Psoas muscle (tissue), 8 donors: ENCODE data around the gene GDI2. TPM values are rescaled to one million over a fixed set of nuclear protein-coding genes. Genes with fewer than 3 reads are reported as not detected.
"Not testable (repeated sequence)": the region's sequence is repeated elsewhere in the genome, so short reads cannot be mapped to it uniquely, and the experiment has no call there.

ENCODE experiments used
- ATAC-seq, 4 donors: fragments of 200-7000 bp; cut with Tn5 transposase; one replicate each; pipeline ENCODE4 v1.9.1; 2020; ENCODE audit warnings: moderate library complexity in 3 of 4, mild to moderate bottlenecking in 2 of 4
- DNase-seq, 2 donors: peaks; one replicate each; pipeline ENCODE4 v3.0.0-alpha.2; 2020
- H3K27ac ChIP-seq: fragments of 200-600 bp; one replicate; pipeline ENCODE4 v1.8.0; 2022
- H3K27me3 ChIP-seq, 3 donors: fragments of 200-600 bp in 1 of 3; one replicate each; pipeline versions ENCODE4 v1.6.1 to v1.8.0; 2013 to 2022; ENCODE audit warnings: low read length in 2 of 3, mild to moderate bottlenecking in 2 of 3, moderate library complexity in 1 of 3; ENCODE audit not compliant: insufficient read depth in 3 of 3
- H3K36me3 ChIP-seq, 2 donors: fragments of 200-600 bp in 1 of 2; one replicate each; pipeline versions ENCODE4 v1.6.1 to v1.8.0; 2013 to 2022; ENCODE audit warnings: low read depth in 1 of 2, mild to moderate bottlenecking in 1 of 2, moderate library complexity in 1 of 2; ENCODE audit not compliant: insufficient read depth in 1 of 2
- H3K4me1 ChIP-seq: fragments of 200-600 bp; one replicate; pipeline ENCODE4 v1.8.0; 2022
- H3K4me3 ChIP-seq: fragments of 200-600 bp; one replicate; pipeline ENCODE4 v1.8.0; 2022; ENCODE audit warnings: mild to moderate bottlenecking
- H3K9me3 ChIP-seq: fragments of 200-600 bp; one replicate; pipeline ENCODE4 v1.8.0; 2022
- CTCF ChIP-seq: fragments of 200-600 bp; IDR thresholded peaks from one replicate; pipeline ENCODE4 v1.8.0; 2022; ENCODE audit warnings: antibody characterized with exemption
- WGBS, 3 donors: extraction: QIAGEN DNeasy Blood & Tissue Kit; methylation state at CpG; one replicate each; pipeline versions ENCODE4 v1.1.6 to v1.1.7; 2013; 5-methylcytosine and 5-hydroxymethylcytosine counted together
- intact Hi-C, 2 donors: fragments of 100-400 bp; cut with DNase I; formaldehyde crosslinking; loops; one replicate each; pipeline versions ENCODE4 v1.11.0 to v1.14.2; 2022
- polyA plus RNA-seq, 3 donors: library from polyadenylated mRNA; stranded (reverse); fragments of 200-250 nt; gene quantifications; one replicate each; pipeline ENCODE4 v1.2.3, GENCODE V29; 2013
- total RNA-seq, 4 donors: library from RNA; stranded (reverse); fragmentation: NEBNext Ultra II Directional in 2 of 4; extraction: Animal tissue kit (Norgen Biotek cat#: 25700) in 2 of 4; gene quantifications; one replicate each; pipeline versions ENCODE4 v1.2.1 to v1.2.4, GENCODE V29; 2021 to 2023
- donor health status: healthy with polysubstance abuse.
- donor health status: DM: no; HTN: no; CAD: no; lungs with moderate emphysema.
- donor health status: Bipolar disorder and iron deficiency.
- donor health status: healthy.
- donor health status: DM: yes; HTN: yes; CAD: no.
- donor health status: DM: no; HTN: no; CAD: no.
- donor health status: DM: no; HTN: no; CAD: no.
- donor health status: DM: yes; HTN: yes; CAD: no.

Gene GDI2
- total and polyA plus RNA-seq, 7 donors, result 79.6 to 152 (median 116) TPM

DNA sequence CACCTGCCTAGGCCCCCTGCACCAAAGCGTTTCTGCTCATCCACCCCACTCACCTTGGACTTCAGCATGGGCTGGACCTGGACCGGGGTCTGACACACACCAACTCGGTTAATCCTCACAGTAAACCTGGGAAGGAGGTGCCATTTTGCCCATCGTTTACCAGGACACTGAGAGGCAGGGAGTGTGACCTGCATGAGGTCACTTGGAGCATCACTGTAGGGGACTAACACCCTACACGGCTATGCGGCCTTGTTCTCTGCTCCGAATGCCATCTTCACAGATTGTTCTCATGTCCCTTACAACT, 43.4 kb upstream of the GDI2 start:
- no peaks in the 10 kb centered on the region for H3K36me3 ChIP-seq
- ATAC-seq (no peak), DNase-seq (no peak)
- H3K27ac ChIP-seq, result no peak overlapping the region
- intact Hi-C loops, result no loop called here
- H3K27me3 ChIP-seq, result no peaks in the 10 kb centered on the region
- H3K9me3 ChIP-seq, result no peaks in the 10 kb centered on the region
- 66 to 75% (median 67%) methylated on average over 7 of the region's 7 CpGs for WGBS, 3 donors
- H3K4me1 ChIP-seq, result no peaks in the 10 kb centered on the region
- TF ChIP-seq CTCF, result no peak
- H3K4me3 ChIP-seq, result no peak overlapping the region

GRCh38 chr10:5855979-5856700, 42.9 kb upstream of the GDI2 start:
- 78 to 90% (median 89%) methylated on average over 18 of the region's 18 CpGs for WGBS, 3 donors
- H3K9me3 ChIP-seq, result no peaks in the 10 kb centered on the region
- no peaks in the 10 kb centered on the region for H3K36me3 ChIP-seq
- no peaks in the 10 kb centered on the region for H3K27me3 ChIP-seq
- intact Hi-C loops, result no loop called here
- no peak for DNase-seq
- ATAC-seq, result no peak
- no peak overlapping the region for H3K4me3 ChIP-seq
- no peak for TF ChIP-seq CTCF
- H3K4me1 ChIP-seq, result no peaks in the 10 kb centered on the region
- H3K27ac ChIP-seq, result no peak overlapping the region

DNA sequence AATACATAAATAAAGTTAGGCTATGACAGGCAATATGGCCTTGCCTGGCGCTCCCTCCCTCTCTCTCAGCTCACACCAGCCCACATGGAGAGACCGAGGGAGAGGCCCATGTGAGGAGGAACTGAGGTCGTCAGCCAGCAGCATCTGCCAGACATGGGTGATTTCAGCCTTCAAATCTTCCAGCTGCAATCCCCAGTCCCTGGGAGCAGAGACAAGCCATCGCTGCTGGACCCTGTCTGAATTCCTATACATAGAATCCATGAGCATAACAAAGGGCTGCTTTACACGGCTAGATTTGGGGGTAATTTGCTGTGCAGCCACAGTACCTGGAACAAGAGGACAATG, 40.9 kb upstream of the GDI2 start:
- no peaks in the 10 kb centered on the region for H3K27me3 ChIP-seq
- H3K4me3 ChIP-seq, result no peak overlapping the region
- intact Hi-C loops, result no loop called here
- no peak for TF ChIP-seq CTCF
- no peaks in the 10 kb centered on the region for H3K36me3 ChIP-seq
- no peak overlapping the region for H3K27ac ChIP-seq
- DNase-seq, result no peak
- H3K9me3 ChIP-seq, result no peaks in the 10 kb centered on the region
- no peak for ATAC-seq
- no peaks in the 10 kb centered on the region for H3K4me1 ChIP-seq
- WGBS, 3 donors, result 55 to 61% (median 60%) methylated on average over 5 of the region's 5 CpGs

DNA sequence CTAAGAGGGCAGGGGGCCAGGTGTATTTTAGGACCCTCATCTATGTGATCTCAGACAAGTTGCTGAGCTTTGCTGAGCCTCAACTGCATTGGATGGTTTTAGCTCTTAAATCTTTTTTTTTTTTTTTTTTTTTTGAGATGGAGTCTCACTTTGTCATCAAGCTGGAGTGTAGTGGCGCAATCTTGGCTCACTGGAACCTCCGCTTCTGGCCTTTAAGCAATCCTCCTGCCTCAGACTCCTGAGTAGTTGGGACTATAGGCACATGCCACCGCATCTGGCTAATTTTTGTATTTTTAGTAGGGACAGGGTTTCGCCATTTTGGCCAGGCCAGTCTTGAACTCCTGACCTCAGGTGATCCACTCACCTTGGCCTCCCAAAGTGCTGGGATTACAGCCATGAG, 33.4 kb upstream of the GDI2 start:
- H3K27me3 ChIP-seq, H3K36me3 ChIP-seq, H3K27ac ChIP-seq, H3K4me1 ChIP-seq, H3K9me3 ChIP-seq, H3K4me3 ChIP-seq, ATAC-seq, intact Hi-C loops, DNase-seq: not testable (repeated sequence)
- 96 to 98% (median 97%) methylated on average over 4 of the region's 4 CpGs for WGBS, 3 donors

DNA sequence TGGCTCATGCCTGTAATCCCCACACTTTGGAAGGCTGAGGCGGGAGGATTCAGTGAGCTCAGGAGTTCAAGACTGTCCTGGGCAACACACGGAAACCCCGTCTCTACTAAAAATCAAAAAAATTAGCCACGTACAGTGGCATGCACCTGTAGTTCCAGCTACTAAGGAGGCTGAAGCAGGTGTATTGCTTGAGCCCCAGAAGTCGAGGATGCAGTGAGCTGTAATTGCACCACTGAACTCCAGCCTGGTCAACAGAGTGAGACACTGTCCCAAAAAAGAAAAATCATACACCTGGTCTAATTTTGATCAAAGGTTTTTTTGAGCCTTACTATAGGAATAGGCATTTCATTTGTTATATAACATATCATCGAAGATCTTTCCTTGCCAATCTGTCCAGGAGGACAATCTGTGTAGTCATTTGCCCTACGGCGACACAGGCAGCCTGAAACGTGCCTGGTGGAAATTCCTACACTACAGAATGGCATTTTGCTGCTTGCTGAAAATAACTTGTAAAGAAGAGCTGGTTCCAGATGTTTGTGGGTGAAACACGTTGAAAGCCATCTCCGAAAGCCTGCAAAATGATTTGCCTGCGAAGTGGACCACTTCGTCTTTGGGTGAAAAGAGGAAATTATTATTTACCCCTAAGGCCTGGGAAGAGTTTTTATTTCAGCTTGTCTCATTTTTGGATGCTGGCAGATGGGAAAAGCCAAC, 31.3 kb upstream of the GDI2 start:
- Histone ChIP-seq H3K9me3 (no peaks in the 10 kb centered on the region), H3K4me3 (no peak overlapping the region), H3K27me3 (peaks cover 0 to 1% (median 0%) of the 10 kb centered on the region in 3 donors), H3K36me3 (no peaks in the 10 kb centered on the region), H3K4me1 (no peaks in the 10 kb centered on the region), H3K27ac (no peak overlapping the region)
- 55 to 66% (median 56%) methylated on average over 13 of the region's 13 CpGs for WGBS, 3 donors
- TF ChIP-seq CTCF, result no peak
- intact Hi-C loops, result no loop called here
- DNase-seq, result no peak
- ATAC-seq, result no peak
